ENCODE measurements around the gene ACSL5. TPM values are rescaled to one million over a fixed set of nuclear protein-coding genes. Genes with fewer than 3 reads are reported as not detected.

The ACSL5 gene
- total RNA-seq, 1 donor = 8.6 TPM

DNA sequence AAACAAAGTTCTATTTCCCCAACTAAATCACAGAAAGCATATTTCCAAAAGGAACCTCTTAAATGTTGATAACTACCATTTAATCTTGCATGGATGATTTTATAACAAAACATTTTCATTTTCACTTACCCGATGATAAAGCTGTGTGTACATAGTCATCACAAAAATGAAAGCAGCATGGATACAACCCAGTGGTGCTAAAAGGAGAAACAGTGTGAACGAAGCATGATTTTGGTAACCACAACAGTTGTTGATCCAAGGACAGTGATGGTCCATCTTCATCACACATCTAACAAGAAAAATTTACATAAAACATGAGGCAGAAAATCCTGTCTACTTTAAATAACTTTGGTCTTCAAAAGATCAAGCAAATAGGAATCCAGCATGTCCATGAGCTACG is 68.1 kb downstream of the ACSL5 start:
- H3K4me3 ChIP-seq (ENCODE audit: low read depth, low read length) = no peak overlapping the region
- TF ChIP-seq CTCF (IDR thresholded peaks at IDR 0.05; ENCODE audit: insufficient read depth, low read depth, low read length) = no peak
- DNase-seq (ENCODE audit: low read depth) = no peak

GRCh38 chr10:112446055-112446854 is 72.3 kb downstream of the ACSL5 start:
- no peak for DNase-seq (ENCODE audit: low read depth)
- H3K4me3 ChIP-seq (ENCODE audit: low read depth, low read length) = peak overlapping the region; percentile 100
- no peak for TF ChIP-seq CTCF (IDR thresholded peaks at IDR 0.05; ENCODE audit: insufficient read depth, low read depth, low read length)

GRCh38 chr10:112446855-112447619 is 73.1 kb downstream of the ACSL5 start, which contains the start of the genes VTI1A and ZDHHC6:
Gene VTI1A, plus strand, starts transcription at chr10:112447215. Its CDS starts 159 bp downstream, at chr10:112447374.
Gene ZDHHC6, minus strand, starts transcription at chr10:112446914. Its CDS starts 1,478 bp downstream, at chr10:112445436.
- H3K4me3 ChIP-seq (ENCODE audit: low read depth, low read length) = peak within 1 kb of the TSS; percentile 100
- peak; percentile 25 for TF ChIP-seq CTCF (IDR thresholded peaks at IDR 0.05; ENCODE audit: insufficient read depth, low read depth, low read length)
- peak; percentile 90 for DNase-seq (ENCODE audit: low read depth)

GRCh38 chr10:112447620-112447928 is 73.7 kb downstream of the ACSL5 start:
- DNase-seq (ENCODE audit: low read depth) = no peak
- peak overlapping the region; percentile 100 for H3K4me3 ChIP-seq (ENCODE audit: low read depth, low read length)
- TF ChIP-seq CTCF (IDR thresholded peaks at IDR 0.05; ENCODE audit: insufficient read depth, low read depth, low read length) = no peak

DNA sequence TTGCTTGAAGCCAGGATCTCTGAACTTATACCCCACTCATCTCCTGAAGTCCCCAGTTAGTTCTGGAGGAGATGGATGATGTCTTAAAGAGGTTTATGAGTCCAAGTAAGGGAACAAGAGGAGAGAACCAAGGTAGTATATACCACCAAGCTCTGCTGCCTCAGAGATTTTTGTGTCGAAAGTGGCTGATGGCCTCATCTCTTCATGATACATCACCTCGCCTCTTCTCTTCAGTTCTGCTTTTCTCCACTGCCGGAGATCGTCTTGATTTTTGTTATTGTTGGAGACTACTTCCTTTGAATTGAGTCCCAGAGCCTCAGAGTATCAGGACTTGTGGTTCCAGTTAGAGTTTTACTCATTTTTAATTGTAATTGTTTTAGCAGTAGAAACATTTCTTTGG is 75.0 kb downstream of the ACSL5 start:
- no peak for DNase-seq (ENCODE audit: low read depth)
- H3K4me3 ChIP-seq (ENCODE audit: low read depth, low read length) = no peak overlapping the region
- no peak for TF ChIP-seq CTCF (IDR thresholded peaks at IDR 0.05; ENCODE audit: insufficient read depth, low read depth, low read length)

DNA sequence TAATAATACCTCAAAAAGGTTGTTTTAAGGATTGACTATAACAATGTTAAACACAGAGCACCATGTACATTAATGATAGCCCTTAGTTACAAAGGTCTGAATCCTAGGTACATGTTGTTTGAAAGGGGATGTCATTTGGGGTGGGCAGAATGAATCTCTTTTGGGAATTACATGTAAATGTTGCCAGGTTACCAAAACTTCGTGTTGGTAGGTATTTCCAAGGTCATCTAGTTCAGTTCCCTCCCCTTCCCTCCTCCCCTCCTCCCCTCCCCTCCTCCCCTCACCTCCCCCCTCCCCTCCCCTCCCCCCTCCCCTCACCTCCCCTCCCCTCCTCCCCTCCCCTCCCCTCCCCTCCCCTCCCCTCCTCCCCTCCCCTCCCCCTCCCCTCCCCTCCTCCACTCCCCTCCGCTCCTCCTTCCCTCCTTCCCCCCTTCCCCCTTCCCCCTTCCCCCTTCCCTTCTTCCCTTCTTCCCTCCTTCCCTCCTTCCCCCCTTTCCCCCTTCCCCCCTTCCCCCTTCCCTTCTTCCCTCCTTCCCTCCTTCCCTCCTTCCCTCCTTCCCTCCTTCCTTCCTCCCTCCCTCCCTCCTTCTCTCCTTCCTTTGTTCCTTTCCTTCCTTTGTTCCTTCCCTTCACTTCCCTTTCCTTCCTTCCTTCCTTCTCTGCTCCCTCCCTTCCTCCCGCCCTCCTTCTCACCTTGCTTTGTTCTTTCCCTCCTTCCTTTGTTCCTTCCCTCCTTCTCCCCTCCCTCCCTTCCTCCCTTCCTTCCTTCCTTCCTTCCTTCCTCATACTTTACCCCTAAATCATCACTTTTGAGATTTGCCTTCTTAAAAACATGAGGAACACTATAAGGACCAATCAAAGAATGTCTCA is 81.2 kb downstream of the ACSL5 start:
- no peak for TF ChIP-seq CTCF (IDR thresholded peaks at IDR 0.05; ENCODE audit: insufficient read depth, low read depth, low read length)
- no peak overlapping the region for H3K4me3 ChIP-seq (ENCODE audit: low read depth, low read length)
- no peak for DNase-seq (ENCODE audit: low read depth)

Measured in fibroblast of villous mesenchyme (primary cell).